Measurements from ENCODE around the gene KRT33B.
"Not testable (repeated sequence)": the region's sequence is repeated elsewhere in the genome, so short reads cannot be mapped to it uniquely, and the experiment has no call there.

The KRT33B gene

DNA sequence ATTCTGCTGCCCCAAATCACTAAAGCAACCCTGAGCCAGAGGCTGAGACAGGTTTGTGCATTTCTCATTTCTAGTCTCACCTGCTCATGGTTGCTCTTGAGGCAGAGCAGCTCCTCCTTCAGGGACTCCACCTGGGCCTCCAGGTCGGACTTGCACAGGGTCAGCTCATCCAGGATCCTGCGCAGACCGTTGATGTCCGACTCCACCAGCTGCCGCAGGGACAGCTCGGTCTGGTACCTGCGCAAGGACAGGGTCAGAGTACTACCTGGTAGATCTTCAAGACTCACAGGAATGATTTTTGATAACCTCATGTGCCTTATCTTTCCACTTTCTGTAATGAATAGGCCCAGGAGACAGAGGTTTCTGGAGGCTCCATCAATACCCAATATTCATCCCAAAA is 26.7 kb upstream of the KRT33B start:
- no peaks in the 10 kb centered on the region for H3K9me3 ChIP-seq (ENCODE audit: insufficient read depth, low read length)
- H3F3A ChIP-seq (ENCODE audit: insufficient read depth), result no peaks in the 10 kb centered on the region
- TF ChIP-seq EZH2phosphoT487 (conservative IDR thresholded peaks at IDR 0.05; ENCODE audit: low read length) (no peak), CTCF (IDR thresholded peaks at IDR 0.05; ENCODE audit: insufficient read depth, low read length, poor library complexity, severe bottlenecking) (no peak)
- no peaks in the 10 kb centered on the region for H3K36me3 ChIP-seq (ENCODE audit: low read length)
- H3K4me3 ChIP-seq (ENCODE audit: insufficient read depth, low read length, poor library complexity, severe bottlenecking), result no peak overlapping the region
- H3K27ac ChIP-seq (ENCODE audit: low read depth, low read length), result no peak overlapping the region
- H4K20me1 ChIP-seq (ENCODE audit: low read depth, low read length), result no peaks in the 10 kb centered on the region
- H3K27me3 ChIP-seq (ENCODE audit: low read length), result 0 out of 2 replicates have a peak, but pooled peaks cover 2% of the 10 kb centered on the region
- no peak overlapping the region for H2AFZ ChIP-seq (ENCODE audit: low read depth, low read length, severe bottlenecking)
- H3K79me2 ChIP-seq (ENCODE audit: insufficient read depth, low read length), result no peaks in the 10 kb centered on the region
- H3K9ac ChIP-seq (ENCODE audit: low read length), result no peak overlapping the region
- H3K9me2 ChIP-seq (replicated peaks; ENCODE audit: insufficient read depth, low read length), result no peaks in the 10 kb centered on the region
- no peak overlapping the region for H3K4me2 ChIP-seq (ENCODE audit: low read depth, low read length, poor library complexity, severe bottlenecking)

DNA sequence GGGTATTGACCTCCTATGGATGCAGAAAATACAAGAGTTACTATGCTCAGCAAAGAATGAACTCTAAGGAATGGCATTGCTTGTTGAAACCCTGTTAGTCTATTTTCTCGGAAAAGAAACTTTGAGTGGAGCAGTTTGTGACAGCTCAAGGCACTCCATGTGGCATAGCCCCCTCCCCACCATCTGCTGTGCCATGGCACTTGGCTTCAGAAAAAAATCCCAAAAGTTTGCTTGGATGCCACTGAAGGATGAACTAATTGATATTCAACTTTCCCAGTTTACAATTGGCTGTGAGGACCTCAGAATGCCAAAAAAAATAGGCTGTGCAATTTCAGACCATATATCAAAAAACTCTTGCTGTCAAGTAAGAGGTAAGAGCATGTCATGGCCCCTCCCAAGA is 26.0 kb upstream of the KRT33B start:
- Histone ChIP-seq H3K4me2 (ENCODE audit: low read depth, low read length, poor library complexity, severe bottlenecking) (no peak overlapping the region), H3K9me2 (replicated peaks; ENCODE audit: insufficient read depth, low read length) (no peaks in the 10 kb centered on the region), H2AFZ (ENCODE audit: low read depth, low read length, severe bottlenecking) (no peak overlapping the region), H4K20me1 (ENCODE audit: low read depth, low read length) (no peaks in the 10 kb centered on the region), H3K79me2 (ENCODE audit: insufficient read depth, low read length) (no peaks in the 10 kb centered on the region), H3K9me3 (ENCODE audit: insufficient read depth, low read length) (no peaks in the 10 kb centered on the region), H3K9ac (ENCODE audit: low read length) (no peak overlapping the region), H3F3A (ENCODE audit: insufficient read depth) (no peaks in the 10 kb centered on the region), H3K4me3 (ENCODE audit: insufficient read depth, low read length, poor library complexity, severe bottlenecking) (no peak overlapping the region), H3K27ac (ENCODE audit: low read depth, low read length) (no peak overlapping the region), H3K27me3 (ENCODE audit: low read length) (0 out of 2 replicates have a peak, but pooled peaks cover 4% of the 10 kb centered on the region), H3K36me3 (ENCODE audit: low read length) (no peaks in the 10 kb centered on the region)
- TF ChIP-seq CTCF (IDR thresholded peaks at IDR 0.05; ENCODE audit: insufficient read depth, low read length, poor library complexity, severe bottlenecking) (no peak), EZH2phosphoT487 (conservative IDR thresholded peaks at IDR 0.05; ENCODE audit: low read length) (no peak)

DNA sequence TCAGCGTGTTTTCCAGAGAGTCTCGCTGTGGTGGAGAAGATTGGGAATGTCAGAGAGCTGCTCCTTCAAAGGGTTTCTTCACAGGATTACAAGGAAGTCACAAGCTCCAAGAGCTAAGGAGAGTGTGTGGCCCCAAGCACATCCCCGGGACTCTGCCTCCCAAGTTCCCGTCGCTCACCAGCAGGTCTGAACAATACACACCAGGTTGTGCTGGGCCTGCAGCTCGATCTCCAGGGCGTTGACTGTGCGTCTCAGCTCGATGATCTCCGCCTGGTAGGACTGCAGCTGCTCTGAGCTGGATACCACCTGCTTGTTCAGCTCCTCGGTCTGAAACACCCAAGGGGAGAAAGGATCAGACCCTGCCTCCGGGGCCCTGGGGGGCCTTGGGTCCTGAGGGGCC is 25.4 kb upstream of the KRT33B start:
- not testable (repeated sequence) for H4K20me1 ChIP-seq (ENCODE audit: low read depth, low read length); H3K4me3 ChIP-seq (ENCODE audit: insufficient read depth, low read length, poor library complexity, severe bottlenecking); H3K36me3 ChIP-seq (ENCODE audit: low read length); H3K9me3 ChIP-seq (ENCODE audit: insufficient read depth, low read length); H3K4me2 ChIP-seq (ENCODE audit: low read depth, low read length, poor library complexity, severe bottlenecking); H2AFZ ChIP-seq (ENCODE audit: low read depth, low read length, severe bottlenecking); H3K9me2 ChIP-seq (replicated peaks; ENCODE audit: insufficient read depth, low read length); H3K9ac ChIP-seq (ENCODE audit: low read length); H3F3A ChIP-seq (ENCODE audit: insufficient read depth); H3K79me2 ChIP-seq (ENCODE audit: insufficient read depth, low read length); H3K27ac ChIP-seq (ENCODE audit: low read depth, low read length); H3K27me3 ChIP-seq (ENCODE audit: low read length)

- TF ChIP-seq CTCF (IDR thresholded peaks at IDR 0.05; ENCODE audit: insufficient read depth, low read length, poor library complexity, severe bottlenecking), result no peak
- TF ChIP-seq EZH2phosphoT487 (conservative IDR thresholded peaks at IDR 0.05; ENCODE audit: low read length), result no peak
Observed at GRCh38 chr17:41394254-41394996, 24.8 kb upstream of the KRT33B start.

More at GRCh38 chr17:41394254-41394996, 24.8 kb upstream of the KRT33B start:
- Histone ChIP-seq H3K36me3 (ENCODE audit: low read length) (no peaks in the 10 kb centered on the region), H3F3A (ENCODE audit: insufficient read depth) (no peaks in the 10 kb centered on the region), H3K27me3 (ENCODE audit: low read length) (0 out of 2 replicates have a peak, but pooled peaks cover 4% of the 10 kb centered on the region), H3K4me3 (ENCODE audit: insufficient read depth, low read length, poor library complexity, severe bottlenecking) (no peak overlapping the region), H3K9me2 (replicated peaks; ENCODE audit: insufficient read depth, low read length) (no peaks in the 10 kb centered on the region), H3K4me2 (ENCODE audit: low read depth, low read length, poor library complexity, severe bottlenecking) (no peak overlapping the region), H3K9me3 (ENCODE audit: insufficient read depth, low read length) (0 out of 2 replicates have a peak, but pooled peaks cover 3% of the 10 kb centered on the region), H4K20me1 (ENCODE audit: low read depth, low read length) (no peaks in the 10 kb centered on the region), H3K9ac (ENCODE audit: low read length) (no peak overlapping the region), H2AFZ (ENCODE audit: low read depth, low read length, severe bottlenecking) (no peak overlapping the region), H3K27ac (ENCODE audit: low read depth, low read length) (no peak overlapping the region), H3K79me2 (ENCODE audit: insufficient read depth, low read length) (no peaks in the 10 kb centered on the region)

Measured in SU-DHL-6 (cell line).